ENCODE measurements around the gene SH2D3A.

GRCh38 chr19:6739390-6739882, 27.8 kb downstream of the SH2D3A start, which contains the start of gene TRIP10:
- no peak for TF ChIP-seq CTCF (conservative IDR thresholded peaks at IDR 0.05)
- no peak for TF ChIP-seq EZH2 (IDR thresholded peaks at IDR 0.05; ENCODE audit: low read depth)

Measured in PC-9 (cell line).